Activated T-helper 1 cell treated with anti-CD3 and anti-CD28 coated beads, Interleukin-12 subunit alpha, Interleukin-12 subunit beta, Interleukin-2, Interleukin-4 antibody, amounts not matched to agents 30 ng/mL and 10 ng/mL and 1 ng/mL, durations not matched to agents 14 hours and 24 hours and 36 hours (primary cell): ENCODE data around the gene TTC12. TPM values are rescaled to one million over a fixed set of nuclear protein-coding genes. Genes with fewer than 3 reads are reported as not detected.

Experiments used
- DNase-seq: peaks from one replicate; pipeline ENCODE4 v3.0.0; 2021; ENCODE audit warnings: low spot score
- H3K27ac Mint-ChIP-seq: one replicate; pipeline ENCODE4 v1.8.0; 2021; ENCODE audit warnings: mild to moderate bottlenecking, mixed read lengths
- H3K27me3 Mint-ChIP-seq: one replicate; pipeline ENCODE4 v1.8.0; 2022; ENCODE audit warnings: mild to moderate bottlenecking, moderate library complexity, mixed read lengths; ENCODE audit not compliant: insufficient read depth
- H3K36me3 Mint-ChIP-seq: one replicate; pipeline ENCODE4 v1.8.0; 2021; ENCODE audit warnings: low read depth, mixed read lengths
- H3K4me1 Mint-ChIP-seq: one replicate; pipeline ENCODE4 v1.8.0; 2021; ENCODE audit warnings: low read depth, mixed read lengths
- H3K4me3 Mint-ChIP-seq: one replicate; pipeline ENCODE4 v1.8.0; 2021; ENCODE audit warnings: mild to moderate bottlenecking, moderate library complexity, mixed read lengths
- H3K9me3 Mint-ChIP-seq: one replicate; pipeline ENCODE4 v1.8.0; 2021; ENCODE audit warnings: mixed read lengths
- intact Hi-C: fragments of 100-400 bp; cut with micrococcal nuclease; formaldehyde crosslinking; loops from one replicate; pipeline ENCODE4 v1.15.1; 2024
- total RNA-seq: library from RNA; stranded (reverse); gene quantifications from 2 replicates; pipeline ENCODE4 v1.2.3, GENCODE V29; 2022

The TTC12 gene
- total RNA-seq, 1 donor from 2014 or later, result 8.5 TPM

GRCh38 chr11:113373981-113374560 lies 59.7 kb downstream of the TTC12 start:
- H3K4me1 Mint-ChIP-seq, result no peaks in the 10 kb centered on the region
- no peaks in the 10 kb centered on the region for H3K9me3 Mint-ChIP-seq
- intact Hi-C loops, result no loop called here
- no peaks in the 10 kb centered on the region for H3K36me3 Mint-ChIP-seq
- no peak overlapping the region for H3K27ac Mint-ChIP-seq
- H3K27me3 Mint-ChIP-seq, result no peaks in the 10 kb centered on the region
- DNase-seq, result no peak
- no peak overlapping the region for H3K4me3 Mint-ChIP-seq

GRCh38 chr11:113375402-113375801 lies 61.0 kb downstream of the TTC12 start:
- Mint-ChIP-seq H3K27ac (no peak overlapping the region), H3K36me3 (no peaks in the 10 kb centered on the region), H3K27me3 (peaks cover 2% of the 10 kb centered on the region), H3K4me1 (no peaks in the 10 kb centered on the region), H3K4me3 (no peak overlapping the region), H3K9me3 (peaks cover 5% of the 10 kb centered on the region)
- DNase-seq, result no peak
- intact Hi-C loops, result no loop called here

- H3K27ac Mint-ChIP-seq, result no peak overlapping the region
These were observed 61.8 kb downstream of the TTC12 start for GRCh38 chr11:113376156-113376555.

GRCh38 chr11:113377681-113378412 lies 63.5 kb downstream of the TTC12 start:
- no peak for DNase-seq
- H3K36me3 Mint-ChIP-seq, result no peaks in the 10 kb centered on the region
- peaks cover 5% of the 10 kb centered on the region for H3K9me3 Mint-ChIP-seq
- intact Hi-C loops, result no loop called here
- H3K27ac Mint-ChIP-seq, result no peak overlapping the region
- H3K4me1 Mint-ChIP-seq, result no peaks in the 10 kb centered on the region
- H3K4me3 Mint-ChIP-seq, result no peak overlapping the region
- H3K27me3 Mint-ChIP-seq, result peaks cover 4% of the 10 kb centered on the region

More at GRCh38 chr11:113376156-113376555, 61.8 kb downstream of the TTC12 start:
- Mint-ChIP-seq H3K36me3 (no peaks in the 10 kb centered on the region), H3K27me3 (peaks cover 2% of the 10 kb centered on the region), H3K4me1 (no peaks in the 10 kb centered on the region), H3K9me3 (peaks cover 5% of the 10 kb centered on the region), H3K4me3 (no peak overlapping the region)
- intact Hi-C loops, result no loop called here
- DNase-seq, result no peak

GRCh38 chr11:113378692-113379091 lies 64.3 kb downstream of the TTC12 start:
- Mint-ChIP-seq H3K27me3 (peaks cover 7% of the 10 kb centered on the region), H3K9me3 (peaks cover 5% of the 10 kb centered on the region), H3K36me3 (no peaks in the 10 kb centered on the region), H3K4me1 (no peaks in the 10 kb centered on the region), H3K4me3 (no peak overlapping the region), H3K27ac (no peak overlapping the region)
- DNase-seq, result no peak
- intact Hi-C loops, result no loop called here

GRCh38 chr11:113382121-113382520 lies 67.7 kb downstream of the TTC12 start:
- no peaks in the 10 kb centered on the region for H3K4me1 Mint-ChIP-seq

GRCh38 chr11:113384551-113384950 lies 70.2 kb downstream of the TTC12 start:
- Mint-ChIP-seq H3K4me1 (no peaks in the 10 kb centered on the region), H3K27ac (no peak overlapping the region), H3K27me3 (peaks cover 10% of the 10 kb centered on the region), H3K9me3 (peaks cover 5% of the 10 kb centered on the region), H3K4me3 (no peak overlapping the region), H3K36me3 (no peaks in the 10 kb centered on the region)
- intact Hi-C loops, result no loop called here
- DNase-seq, result no peak

More at GRCh38 chr11:113382121-113382520, 67.7 kb downstream of the TTC12 start:
- no peaks in the 10 kb centered on the region for H3K36me3 Mint-ChIP-seq
- H3K27me3 Mint-ChIP-seq, result peaks cover 9% of the 10 kb centered on the region
- peaks cover 5% of the 10 kb centered on the region for H3K9me3 Mint-ChIP-seq
- H3K27ac Mint-ChIP-seq, result no peak overlapping the region
- no peak for DNase-seq
- intact Hi-C loops, result no loop called here
- H3K4me3 Mint-ChIP-seq, result no peak overlapping the region

GRCh38 chr11:113385749-113386148 lies 71.4 kb downstream of the TTC12 start:
- Mint-ChIP-seq H3K4me3 (no peak overlapping the region), H3K27me3 (peaks cover 10% of the 10 kb centered on the region), H3K4me1 (no peaks in the 10 kb centered on the region), H3K27ac (no peak overlapping the region), H3K9me3 (no peaks in the 10 kb centered on the region), H3K36me3 (no peaks in the 10 kb centered on the region)
- intact Hi-C loops, result no loop called here
- DNase-seq, result no peak

GRCh38 chr11:113386866-113387265 lies 72.5 kb downstream of the TTC12 start:
- Mint-ChIP-seq H3K9me3 (no peaks in the 10 kb centered on the region), H3K36me3 (no peaks in the 10 kb centered on the region), H3K4me3 (no peak overlapping the region), H3K27me3 (peaks cover 10% of the 10 kb centered on the region), H3K27ac (no peak overlapping the region), H3K4me1 (no peaks in the 10 kb centered on the region)
- intact Hi-C loops, result no loop called here
- no peak for DNase-seq

GRCh38 chr11:113387605-113388211 lies 73.3 kb downstream of the TTC12 start, which contains the start of gene ANKK1:
TSS of gene ANKK1 (plus strand) at chr11:113387779. CDS start at chr11:113387885, 106 bp downstream.
- Mint-ChIP-seq H3K27ac (no peak within 1 kb of the TSS), H3K4me3 (no peak within 1 kb of the TSS), H3K36me3 (no peaks in the 10 kb centered on the region), H3K9me3 (no peaks in the 10 kb centered on the region), H3K4me1 (no peaks in the 10 kb centered on the region), H3K27me3 (peaks cover 10% of the 10 kb centered on the region)
- intact Hi-C loops, result no loop called here
- no peak for DNase-seq

GRCh38 chr11:113389272-113389671 lies 74.9 kb downstream of the TTC12 start:
- DNase-seq, result no peak
- Mint-ChIP-seq H3K9me3 (no peaks in the 10 kb centered on the region), H3K27ac (no peak overlapping the region), H3K4me1 (no peaks in the 10 kb centered on the region), H3K4me3 (no peak overlapping the region), H3K27me3 (peaks cover 5% of the 10 kb centered on the region), H3K36me3 (no peaks in the 10 kb centered on the region)
- intact Hi-C loops, result no loop called here

- H3K4me3 Mint-ChIP-seq, result no peak overlapping the region
- DNase-seq, result no peak
- H3K27me3 Mint-ChIP-seq, result no peaks in the 10 kb centered on the region
- no peak overlapping the region for H3K27ac Mint-ChIP-seq
- intact Hi-C loops, result no loop called here
- H3K4me1 Mint-ChIP-seq, result no peaks in the 10 kb centered on the region
- no peaks in the 10 kb centered on the region for H3K9me3 Mint-ChIP-seq
- no peaks in the 10 kb centered on the region for H3K36me3 Mint-ChIP-seq
These were observed 78.0 kb downstream of the TTC12 start for GRCh38 chr11:113392236-113392921.

GRCh38 chr11:113393501-113393985 lies 79.2 kb downstream of the TTC12 start:
- Mint-ChIP-seq H3K4me3 (no peak overlapping the region), H3K27me3 (no peaks in the 10 kb centered on the region)
- intact Hi-C loops, result no loop called here

More at GRCh38 chr11:113393501-113393985, 79.2 kb downstream of the TTC12 start:
- Mint-ChIP-seq H3K36me3 (no peaks in the 10 kb centered on the region), H3K27ac (no peak overlapping the region), H3K9me3 (no peaks in the 10 kb centered on the region), H3K4me1 (no peaks in the 10 kb centered on the region)
- no peak for DNase-seq
